A549 (cell line): ENCODE measurements around the gene PILRA. TPM values are rescaled to one million over a fixed set of nuclear protein-coding genes. Genes with fewer than 3 reads are reported as not detected.
"Not testable (repeated sequence)": the region's sequence is repeated elsewhere in the genome, so short reads cannot be mapped to it uniquely, and the experiment has no call there.

Experiments used
- ATAC-seq, 2 experiments: fragments of 200-7000 bp in 1 of 2; fragments of >200 bp in 1 of 2; cut with Nextera tagmentation in 1 of 2; cut with Tn5 transposase in 1 of 2; 3 replicates each; pipeline versions ENCODE4 v1.8.0 to v1.9.1; 2018 to 2020; ENCODE audit warnings: mild to moderate bottlenecking in 1 of 2, moderate library complexity in 1 of 2
- CTCF ChIA-PET: fragments of 300-600 bp; sonication (Branson Sonifier 250); formaldehyde crosslinking; extraction: SDS; loops from one replicate; lab custom pipeline; 2021; ENCODE audit warnings: antibody characterized with exemption, inconsistent platforms; lab: Yijun Ruan, JAX
- POLR2A ChIA-PET: fragments of 350-600 bp; formaldehyde crosslinking; extraction: SDS; loops from one replicate; lab custom pipeline; 2021; ENCODE audit warnings: antibody characterized with exemption, inconsistent platforms; lab: Yijun Ruan, JAX
- DNase-seq, 2 experiments: peaks; one replicate each; pipeline versions ENCODE4 v3.0.0 to v3.0.0-alpha.2; 2011 to 2016; ENCODE audit warnings: low read depth in 1 of 2, low spot score in 1 of 2
- FAIRE-seq: peaks from 2 replicates; lab custom pipeline; 2011; peaks lifted over from hg19 to GRCh38; lab: Jason Lieb, UNC
- H3K27ac ChIP-seq, 2 experiments: fragments of >200 bp; sonication (Bioruptor Twin); formaldehyde crosslinking; 3 replicates each; pipeline ENCODE4 v1.5.1; 2016 to 2017
- H3K4me1 ChIP-seq: fragments of >200 bp; sonication (Bioruptor Twin); formaldehyde crosslinking; 3 replicates; pipeline ENCODE4 v1.6.1; 2016
- H3K4me2 ChIP-seq: fragments of >200 bp; sonication (Bioruptor Twin); formaldehyde crosslinking; 3 replicates; pipeline ENCODE4 v1.6.1; 2016
- H3K4me3 ChIP-seq: fragments of >200 bp; sonication (Bioruptor Twin); formaldehyde crosslinking; 3 replicates; pipeline ENCODE4 v1.5.1; 2016
- H3K9me3 ChIP-seq: fragments of >200 bp; sonication (Bioruptor Twin); formaldehyde crosslinking; 3 replicates; pipeline ENCODE4 v1.6.1; 2016
- CBX8 ChIP-seq: fragments of 200-600 bp; sonication (generic); IDR thresholded peaks from 2 replicates; pipeline ENCODE4 v1.6.1; 2016
- EHF ChIP-seq: fragments of 250-450 bp; sonication (Bioruptor Pico); IDR thresholded peaks from 2 replicates; pipeline ENCODE4 v1.5.0; 2020; ENCODE audit warnings: mild to moderate bottlenecking
- EHMT2 ChIP-seq: fragments of 200-600 bp; sonication (generic); IDR thresholded peaks from 2 replicates; pipeline ENCODE4 v1.6.1; 2016; ENCODE audit warnings: antibody characterized with exemption, low read depth, mild to moderate bottlenecking, moderate library complexity
- EP300 ChIP-seq, 2 experiments: fragments of >200 bp; sonication (Bioruptor Twin); formaldehyde crosslinking; IDR thresholded peaks; 2 replicates in 1 of 2; 3 replicates in 1 of 2; pipeline ENCODE4 v1.6.1; 2016 to 2017
- FOXS1 ChIP-seq: fragments of 250-450 bp; sonication (Bioruptor Pico); IDR thresholded peaks from 2 replicates; pipeline ENCODE4 v1.5.0; 2020; ENCODE audit warnings: mild to moderate bottlenecking, moderate library complexity
- HOXA7 ChIP-seq: fragments of 250-450 bp; sonication (Bioruptor Pico); IDR thresholded peaks from 2 replicates; pipeline ENCODE4 v1.5.0; 2020; ENCODE audit warnings: mild to moderate bottlenecking, moderate library complexity
- HOXB5 ChIP-seq: fragments of 250-450 bp; sonication (Bioruptor Pico); IDR thresholded peaks from 2 replicates; pipeline ENCODE4 v1.5.0; 2020; ENCODE audit warnings: mild to moderate bottlenecking, moderate library complexity
- JUN ChIP-seq, 2 experiments: fragments of >200 bp; sonication (Bioruptor Twin); formaldehyde crosslinking; IDR thresholded peaks; 2 replicates in 1 of 2; 3 replicates in 1 of 2; pipeline ENCODE4 v1.6.1; 2016 to 2017
- MAFK ChIP-seq: fragments of 450-650 bp; IDR thresholded peaks from 2 replicates; pipeline ENCODE4 v1.6.1; 2014; ENCODE audit not compliant: partially characterized antibody
- MAZ ChIP-seq: fragments of 150-350 bp; IDR thresholded peaks from 2 replicates; pipeline ENCODE4 v1.6.1; 2014; ENCODE audit warnings: antibody characterized with exemption, low read depth, low read length, borderline replicate concordance
- NR3C1 ChIP-seq: fragments of >200 bp; sonication (Bioruptor Twin); formaldehyde crosslinking; IDR thresholded peaks from 3 replicates; pipeline ENCODE4 v1.6.1; 2017
- RAD21 ChIP-seq, 2 experiments: fragments of >200 bp in 1 of 2; sonication (Bioruptor Twin) in 1 of 2; formaldehyde crosslinking in 1 of 2; IDR thresholded peaks in 1 of 2; conservative IDR thresholded peaks in 1 of 2; 2 replicates in 1 of 2; 3 replicates in 1 of 2; pipeline ENCODE4 v1.6.1; 2012 to 2018; ENCODE audit warnings: inconsistent platforms in 1 of 2
- RNF2 ChIP-seq: fragments of 200-600 bp; sonication (generic); IDR thresholded peaks from 2 replicates; pipeline ENCODE4 v1.6.1; 2016; ENCODE audit warnings: low read depth, mild to moderate bottlenecking, antibody characterized with exemption, moderate library complexity, borderline replicate concordance
- SMC3 ChIP-seq: fragments of >200 bp; sonication (Bioruptor Twin); formaldehyde crosslinking; IDR thresholded peaks from 3 replicates; pipeline ENCODE4 v1.6.1; 2018; ENCODE audit warnings: inconsistent platforms
- TFCP2L1 ChIP-seq: fragments of 250-450 bp; sonication (Bioruptor Pico); IDR thresholded peaks from 2 replicates; pipeline ENCODE4 v1.5.0; 2021; ENCODE audit warnings: mild to moderate bottlenecking
- ZFP36 ChIP-seq: fragments of 450-650 bp; IDR thresholded peaks from 2 replicates; pipeline ENCODE4 v1.6.1; 2014; ENCODE audit warnings: borderline replicate concordance; ENCODE audit not compliant: partially characterized antibody
- WGBS: methylation state at CpG from one replicate; pipeline ENCODE4 v1.1.6; 2017; ENCODE audit errors: missing lambda C conversion rate; 5-methylcytosine and 5-hydroxymethylcytosine counted together
- polyA plus RNA-seq, 4 experiments: library from polyadenylated mRNA; depleted of rRNA in 3 of 4; stranded (reverse); fragments of >200 nt; fragmentation: RNase III in 1 of 4; extraction: RNeasy Plus Mini Kit Qiagen cat#74134 plus additional on column Dnase treatment in 1 of 4; gene quantifications; 2 replicates in 3 of 4; 3 replicates in 1 of 4; pipeline ENCODE4 v1.2.3, GENCODE V29; 2011 to 2017
- TF ChIP-seq, protein P1 (sequence below): IDR thresholded peaks from 2 replicates; pipeline ENCODE4 v1.6.1; 2012; ENCODE audit warnings: low read depth, borderline replicate concordance
- TF ChIP-seq, protein P2 (sequence below): fragments of 150-350 bp; IDR thresholded peaks from 2 replicates; pipeline ENCODE4 v1.6.1; 2014; ENCODE audit warnings: low read depth, mild to moderate bottlenecking, low read length
- TF ChIP-seq, protein P3 (sequence below): fragments of 200-600 bp; sonication (generic); IDR thresholded peaks from 2 replicates; pipeline ENCODE4 v1.6.1; 2016; ENCODE audit warnings: antibody characterized with exemption, mild to moderate bottlenecking, moderate library complexity

Gene PILRA
- polyA plus RNA-seq, 2 of the 4 experiments (the other 2 are of a cell fraction): 3.3 to 3.4 TPM

DNA sequence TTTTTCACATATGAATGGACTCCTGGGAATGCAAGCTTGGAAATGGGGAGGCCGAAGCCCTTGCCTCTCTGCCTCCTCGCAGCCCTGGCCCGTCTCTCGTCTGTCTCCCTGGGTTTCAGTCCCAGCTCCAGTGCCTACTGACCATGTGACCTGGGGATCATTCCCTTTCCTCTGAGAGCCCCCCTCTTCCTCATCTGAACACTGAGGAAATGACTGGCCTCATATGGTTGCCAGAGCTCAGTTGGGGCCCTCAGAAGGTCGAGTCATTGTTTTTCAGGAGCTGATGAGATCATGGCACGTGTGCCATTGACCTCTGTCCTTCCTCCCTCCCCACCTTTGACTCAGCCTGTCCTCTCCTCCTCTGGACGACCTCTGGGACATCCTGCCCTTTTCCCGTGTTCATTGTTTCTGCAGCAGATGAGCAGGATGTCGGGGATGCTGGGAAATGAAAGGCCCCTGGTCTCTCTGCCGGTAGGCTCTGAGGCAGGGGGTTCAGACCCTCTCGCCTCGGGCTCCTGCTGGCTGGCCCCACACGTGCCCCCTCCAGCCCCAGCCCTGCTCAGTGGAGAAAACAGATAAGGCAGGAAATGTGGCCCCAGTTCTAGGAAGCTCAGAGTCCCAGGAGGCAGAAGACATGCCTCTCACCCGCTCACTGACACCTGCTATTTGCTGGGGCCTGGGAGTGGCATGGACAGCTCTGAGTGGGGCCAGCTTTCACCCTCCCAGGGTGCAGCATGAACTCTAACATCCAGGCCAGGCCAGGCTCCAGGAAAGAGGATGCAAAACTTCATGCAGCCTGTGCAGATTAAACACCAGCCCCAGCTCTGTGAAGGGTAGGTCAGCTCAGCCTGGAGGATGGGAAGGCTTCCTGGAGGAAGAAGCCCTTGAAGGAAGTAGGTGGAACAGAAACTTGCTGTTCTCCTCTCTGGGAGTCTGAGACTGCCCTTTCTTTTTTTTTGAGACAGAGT, 71.3 kb downstream of the PILRA start (continued):
- TF ChIP-seq EHF (CRISPR knock-in tag) (no peak), HOXA7 (CRISPR knock-in tag) (no peak)

DNA sequence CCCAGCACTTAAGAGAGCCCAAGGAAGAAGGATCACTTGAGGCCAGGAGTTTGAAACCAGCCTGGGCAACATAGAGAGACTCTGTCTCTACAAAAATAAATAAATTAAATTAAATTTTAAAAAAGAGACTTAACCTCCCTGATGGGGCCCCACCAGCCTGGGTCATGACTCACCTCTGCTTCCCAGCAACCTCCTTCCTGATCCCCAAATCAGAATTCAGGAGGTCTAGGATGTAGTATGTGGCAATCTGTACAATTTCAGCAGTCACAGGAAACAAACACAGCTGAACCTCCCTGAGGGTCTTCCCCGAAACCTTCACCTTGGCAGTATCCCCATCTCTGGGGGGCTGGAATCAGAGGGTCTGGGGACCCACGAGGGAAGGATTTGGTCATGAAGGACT, 72.8 kb downstream of the PILRA start:
- no peak for FAIRE-seq
- H3K4me3 ChIP-seq: no peak overlapping the region
- peaks cover 10% of the 10 kb centered on the region; the same call in 2 of the 3 replicates for H3K4me1 ChIP-seq
- no peak overlapping the region for H3K27ac ChIP-seq
- no peak for DNase-seq
- no peaks in the 10 kb centered on the region for H3K9me3 ChIP-seq
- no peak for TF ChIP-seq RNF2
- no peak for TF ChIP-seq EHMT2
- no peak for TF ChIP-seq NR3C1
- TF ChIP-seq ZFP36: no peak
- TF ChIP-seq MAZ: no peak
- TF ChIP-seq MAFK: no peak
- TF ChIP-seq, protein P1, sequence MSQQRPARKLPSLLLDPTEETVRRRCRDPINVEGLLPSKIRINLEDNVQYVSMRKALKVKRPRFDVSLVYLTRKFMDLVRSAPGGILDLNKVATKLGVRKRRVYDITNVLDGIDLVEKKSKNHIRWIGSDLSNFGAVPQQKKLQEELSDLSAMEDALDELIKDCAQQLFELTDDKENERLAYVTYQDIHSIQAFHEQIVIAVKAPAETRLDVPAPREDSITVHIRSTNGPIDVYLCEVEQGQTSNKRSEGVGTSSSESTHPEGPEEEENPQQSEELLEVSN: no peak
- TF ChIP-seq, protein P2, sequence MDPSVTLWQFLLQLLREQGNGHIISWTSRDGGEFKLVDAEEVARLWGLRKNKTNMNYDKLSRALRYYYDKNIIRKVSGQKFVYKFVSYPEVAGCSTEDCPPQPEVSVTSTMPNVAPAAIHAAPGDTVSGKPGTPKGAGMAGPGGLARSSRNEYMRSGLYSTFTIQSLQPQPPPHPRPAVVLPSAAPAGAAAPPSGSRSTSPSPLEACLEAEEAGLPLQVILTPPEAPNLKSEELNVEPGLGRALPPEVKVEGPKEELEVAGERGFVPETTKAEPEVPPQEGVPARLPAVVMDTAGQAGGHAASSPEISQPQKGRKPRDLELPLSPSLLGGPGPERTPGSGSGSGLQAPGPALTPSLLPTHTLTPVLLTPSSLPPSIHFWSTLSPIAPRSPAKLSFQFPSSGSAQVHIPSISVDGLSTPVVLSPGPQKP: no peak
- no peak for TF ChIP-seq FOXS1 (CRISPR knock-in tag)
- no peak for TF ChIP-seq HOXB5 (CRISPR knock-in tag)
- no peak for TF ChIP-seq JUN (IDR thresholded peaks at IDR 0.05)
- TF ChIP-seq TFCP2L1 (CRISPR knock-in tag): no peak
- TF ChIP-seq RAD21 (conservative IDR thresholded peaks at IDR 0.05 in 1 of 2, IDR thresholded peaks at IDR 0.05 in 1 of 2): no peak
- TF ChIP-seq SMC3: no peak
- TF ChIP-seq CBX8: no peak
- TF ChIP-seq, protein P3, sequence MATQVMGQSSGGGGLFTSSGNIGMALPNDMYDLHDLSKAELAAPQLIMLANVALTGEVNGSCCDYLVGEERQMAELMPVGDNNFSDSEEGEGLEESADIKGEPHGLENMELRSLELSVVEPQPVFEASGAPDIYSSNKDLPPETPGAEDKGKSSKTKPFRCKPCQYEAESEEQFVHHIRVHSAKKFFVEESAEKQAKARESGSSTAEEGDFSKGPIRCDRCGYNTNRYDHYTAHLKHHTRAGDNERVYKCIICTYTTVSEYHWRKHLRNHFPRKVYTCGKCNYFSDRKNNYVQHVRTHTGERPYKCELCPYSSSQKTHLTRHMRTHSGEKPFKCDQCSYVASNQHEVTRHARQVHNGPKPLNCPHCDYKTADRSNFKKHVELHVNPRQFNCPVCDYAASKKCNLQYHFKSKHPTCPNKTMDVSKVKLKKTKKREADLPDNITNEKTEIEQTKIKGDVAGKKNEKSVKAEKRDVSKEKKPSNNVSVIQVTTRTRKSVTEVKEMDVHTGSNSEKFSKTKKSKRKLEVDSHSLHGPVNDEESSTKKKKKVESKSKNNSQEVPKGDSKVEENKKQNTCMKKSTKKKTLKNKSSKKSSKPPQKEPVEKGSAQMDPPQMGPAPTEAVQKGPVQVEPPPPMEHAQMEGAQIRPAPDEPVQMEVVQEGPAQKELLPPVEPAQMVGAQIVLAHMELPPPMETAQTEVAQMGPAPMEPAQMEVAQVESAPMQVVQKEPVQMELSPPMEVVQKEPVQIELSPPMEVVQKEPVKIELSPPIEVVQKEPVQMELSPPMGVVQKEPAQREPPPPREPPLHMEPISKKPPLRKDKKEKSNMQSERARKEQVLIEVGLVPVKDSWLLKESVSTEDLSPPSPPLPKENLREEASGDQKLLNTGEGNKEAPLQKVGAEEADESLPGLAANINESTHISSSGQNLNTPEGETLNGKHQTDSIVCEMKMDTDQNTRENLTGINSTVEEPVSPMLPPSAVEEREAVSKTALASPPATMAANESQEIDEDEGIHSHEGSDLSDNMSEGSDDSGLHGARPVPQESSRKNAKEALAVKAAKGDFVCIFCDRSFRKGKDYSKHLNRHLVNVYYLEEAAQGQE: no peak
- TF ChIP-seq EP300 (IDR thresholded peaks at IDR 0.05): no peak
- ChIA-PET POLR2A (interaction anchor here (3.3 kb wide), 1 partner anchor 17 kb away, joined by 13 read pairs; the partner anchor contains the start of genes MEPCE and ZCWPW1), CTCF (interaction anchor here (0.6 to 2.2 kb wide), 4 partner anchors 9 to 109 kb away, joined by 3 to 10 read pairs (median 6); partner anchors contain the start of gene PPP1R35)
- 54% methylated on average over 2 of the region's 2 CpGs for WGBS
- H3K4me2 ChIP-seq: no peak overlapping the region
- ATAC-seq: no peak

DNA sequence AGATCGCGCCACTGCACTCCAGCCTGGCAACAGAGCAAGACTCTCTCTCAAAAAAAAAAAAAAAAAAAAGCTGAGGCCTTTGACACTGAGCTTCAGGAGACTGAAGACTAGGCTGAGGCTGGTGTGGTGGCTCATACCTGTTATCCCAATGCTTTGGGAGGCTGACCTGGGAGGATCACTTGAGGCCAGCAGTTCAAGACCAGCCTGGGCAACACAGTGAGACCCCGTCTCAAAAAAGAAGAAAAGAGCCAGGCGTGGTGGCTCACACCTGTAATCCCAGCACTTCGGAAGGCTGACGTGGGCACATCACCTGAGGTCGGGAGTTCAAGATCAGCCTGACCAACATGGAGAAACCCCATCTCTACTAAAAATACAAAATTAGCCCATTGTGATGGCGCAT, 74.1 kb downstream of the PILRA start:
- POLR2A ChIA-PET: interaction anchor here (1.0 to 3.3 kb wide), 2 partner anchors 18 to 139 kb away, joined by 3 to 13 read pairs; partner anchors contain the start of genes FBXO24, MEPCE and ZCWPW1
- H3K27ac ChIP-seq, H3K4me2 ChIP-seq, FAIRE-seq, H3K4me3 ChIP-seq, ATAC-seq, H3K9me3 ChIP-seq, DNase-seq: not testable (repeated sequence)
- CTCF ChIA-PET: interaction anchor here (0.6 to 2.2 kb wide), 8 partner anchors 7 to 112 kb away, joined by 3 to 10 read pairs (median 3); partner anchors contain the start of gene PPP1R35
- WGBS: 83% methylated on average over 8 of the region's 8 CpGs
- peaks cover 12% of the 10 kb centered on the region; the same call in 2 of the 3 replicates for H3K4me1 ChIP-seq
